ENCODE measurements around the gene JADE1.

The JADE1 gene

DNA sequence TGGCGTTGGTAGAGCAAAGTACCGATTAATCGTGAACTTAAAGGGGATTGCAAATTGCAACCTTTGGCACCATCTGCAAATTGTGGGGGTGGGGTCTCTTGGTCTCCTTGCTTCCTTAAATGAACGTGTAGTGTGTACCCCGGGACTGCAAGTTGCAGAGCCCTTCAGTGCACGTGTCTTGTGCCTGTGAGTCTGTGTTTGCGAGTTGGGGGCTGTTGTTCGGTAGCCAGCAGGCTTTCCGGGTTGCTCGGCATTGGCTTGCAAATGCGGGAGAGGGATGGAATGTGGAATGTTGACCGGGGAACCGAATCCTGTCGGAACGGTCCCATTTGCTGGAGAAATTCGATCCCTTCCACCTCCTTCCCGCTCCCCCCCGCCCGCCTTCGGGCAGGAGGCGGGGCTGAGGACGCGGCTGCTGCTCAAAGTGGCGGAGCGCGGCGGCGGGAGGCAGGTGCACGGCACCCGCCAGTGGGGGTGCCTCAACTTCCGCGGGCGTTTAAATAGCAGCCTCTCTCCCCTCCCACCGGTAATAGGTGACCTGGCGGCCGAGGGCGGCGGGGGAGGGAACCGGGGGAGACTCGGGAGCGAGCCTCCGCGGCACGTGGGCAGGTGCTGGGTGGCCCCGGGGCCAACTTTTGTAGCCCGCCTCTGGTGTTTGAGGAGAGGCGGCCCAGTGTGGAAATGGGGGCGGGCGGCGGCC is 1.5 kb downstream of the JADE1 start:
- DNase-seq (ENCODE audit: low spot score) = peak; percentile 70

DNA sequence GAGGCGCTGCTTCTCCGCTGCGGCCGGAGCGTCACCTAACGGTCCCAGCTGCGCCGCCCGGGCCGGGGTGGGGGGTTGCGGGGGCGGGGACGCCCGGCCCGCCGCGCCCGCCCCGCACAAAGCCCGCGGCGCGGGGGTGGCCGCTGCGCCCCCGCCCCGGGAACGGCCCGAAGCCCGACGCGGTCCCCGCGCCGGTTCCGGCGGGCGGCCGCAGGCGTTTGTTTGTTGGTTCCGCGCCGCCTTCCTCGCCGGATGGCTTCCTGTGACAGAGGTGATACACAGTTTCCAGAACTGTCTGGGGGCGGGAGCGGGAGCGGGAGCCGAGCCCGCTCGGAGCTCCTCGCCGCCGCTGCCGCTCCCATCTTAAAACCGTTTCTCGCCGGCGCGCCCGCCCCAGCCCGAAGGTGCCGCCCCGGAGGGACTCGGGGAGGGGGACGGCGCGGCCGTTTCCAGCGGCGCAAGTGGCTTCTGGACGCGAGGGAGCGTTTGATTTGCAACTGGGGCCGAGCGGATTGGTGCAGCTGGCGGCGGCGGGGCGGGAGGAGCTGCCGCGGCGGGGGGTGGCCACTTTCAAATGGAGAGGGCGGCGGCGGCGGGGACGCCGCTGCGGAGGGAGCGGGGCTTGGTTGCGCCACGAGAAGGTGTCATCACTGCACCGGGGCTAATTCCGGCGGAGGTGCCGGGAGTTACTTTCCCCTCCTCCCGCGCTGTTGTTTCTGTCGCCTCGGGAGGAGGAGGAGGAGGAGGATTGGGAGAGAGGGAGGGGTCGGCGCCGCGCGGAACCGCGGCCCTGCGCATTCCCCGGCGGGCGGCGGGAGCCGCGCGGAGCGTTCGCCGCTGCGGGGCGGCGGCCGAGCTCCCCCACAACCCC is 2.3 kb downstream of the JADE1 start:
- peak; percentile 85 for DNase-seq (ENCODE audit: low spot score)

DNA sequence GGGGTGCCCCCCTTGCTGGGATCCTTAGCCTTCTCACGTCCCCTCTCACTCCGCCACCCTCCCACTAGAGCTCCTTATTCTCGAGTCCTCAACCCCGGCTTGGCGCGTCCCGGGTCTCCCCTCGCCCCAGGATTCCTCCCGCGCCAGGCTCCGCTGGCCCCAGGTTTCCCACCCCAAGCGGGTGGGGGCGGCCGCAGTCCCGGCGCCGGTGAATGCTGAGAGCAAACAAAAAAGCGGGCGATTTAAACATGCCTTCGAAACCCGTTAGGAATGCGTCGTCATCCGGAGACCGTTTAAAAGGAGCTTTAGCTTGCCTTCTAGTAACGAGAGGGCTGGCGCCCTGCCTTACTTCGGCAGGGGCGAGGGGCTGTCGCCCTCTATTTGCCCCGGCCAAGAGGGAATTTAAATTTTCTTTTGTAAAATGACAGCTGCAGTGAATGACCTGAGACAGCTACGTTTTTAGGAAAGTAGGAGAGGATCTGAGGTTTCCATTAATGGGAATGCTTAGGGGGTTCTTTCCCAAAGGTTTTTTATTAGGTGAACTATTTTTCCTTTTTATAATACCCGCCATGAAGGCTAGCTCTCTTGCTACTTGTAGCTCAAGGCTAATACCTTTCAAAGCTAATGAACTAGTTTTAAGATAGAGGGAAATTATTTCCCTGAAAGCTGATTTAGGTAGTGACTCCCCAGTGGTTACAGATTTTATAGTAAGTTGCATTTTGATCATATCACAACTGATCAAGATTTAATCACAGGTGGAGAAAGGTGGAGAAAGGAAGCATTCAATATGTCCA is 3.1 kb downstream of the JADE1 start:
- DNase-seq (ENCODE audit: low spot score) = no peak

DNA sequence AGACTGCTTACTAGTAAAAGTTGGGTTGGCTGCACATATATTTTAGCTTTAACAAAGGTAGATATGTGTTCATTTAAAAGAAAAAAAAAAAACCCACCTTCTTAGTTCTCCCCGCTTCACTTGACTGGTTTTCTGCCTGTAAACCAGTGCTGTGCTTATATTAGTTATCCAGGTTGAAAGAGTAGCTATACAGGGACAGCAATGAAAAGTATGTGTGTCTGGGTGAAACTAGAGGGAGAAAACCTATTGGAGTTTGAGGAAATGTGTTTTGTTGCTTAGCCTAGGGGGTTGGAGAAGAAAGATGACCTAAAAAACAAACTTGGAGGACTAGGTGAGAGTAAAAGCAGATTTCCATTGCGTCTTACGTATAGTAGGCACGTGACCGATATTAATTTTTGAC is 4.5 kb downstream of the JADE1 start:
- DNase-seq (ENCODE audit: low spot score) = no peak

DNA sequence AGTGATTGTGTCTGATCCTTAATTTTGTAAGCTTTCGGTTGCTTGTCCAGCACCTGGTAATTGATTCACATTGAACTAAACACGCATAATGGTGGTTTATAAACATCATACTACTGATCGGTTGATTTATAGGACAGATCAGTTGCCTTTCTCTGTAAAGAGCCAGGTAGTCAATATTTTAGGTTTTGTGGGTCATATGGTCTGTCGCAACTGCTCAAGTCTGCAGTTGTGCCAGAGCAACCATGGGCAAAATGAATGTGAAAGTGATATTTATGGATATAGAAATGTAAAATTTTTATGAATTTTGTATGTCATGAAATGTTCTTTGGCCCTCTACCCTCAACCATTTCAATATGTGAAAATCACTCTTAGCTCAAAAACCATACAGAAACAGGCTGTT is 8.9 kb downstream of the JADE1 start:
- DNase-seq (ENCODE audit: low spot score) = no peak

DNA sequence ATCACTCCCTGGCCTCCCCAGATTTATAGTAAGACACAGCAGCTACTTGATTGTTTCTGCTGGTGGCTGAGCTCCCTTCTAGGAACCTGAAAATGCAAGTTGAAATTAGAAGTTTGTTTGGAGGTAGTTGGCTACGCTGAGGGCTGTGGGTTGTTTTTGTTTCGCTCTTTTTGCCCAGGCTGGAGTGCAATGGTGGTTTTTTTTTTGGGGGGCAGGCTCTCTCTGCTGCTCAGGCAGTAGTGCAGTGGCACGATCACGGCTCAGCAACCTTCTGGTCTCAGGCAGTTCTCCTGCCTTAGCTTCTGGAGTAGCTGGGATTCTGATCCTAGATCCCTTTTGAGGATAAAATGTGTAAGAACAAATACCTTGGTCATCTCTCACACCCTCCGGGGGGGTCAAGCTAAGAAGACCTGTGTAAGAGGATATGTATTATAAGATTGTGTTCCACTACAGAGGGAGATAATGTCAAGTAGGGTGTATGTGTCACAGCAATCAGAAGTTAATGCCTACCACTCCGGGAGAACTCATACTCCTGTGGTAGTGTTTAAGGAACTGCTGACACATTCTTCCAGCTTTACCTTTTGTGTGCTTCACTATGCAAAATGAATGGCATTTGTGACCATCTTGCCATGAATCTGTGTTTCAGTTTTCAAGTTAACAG is 9.7 kb downstream of the JADE1 start:
- DNase-seq (ENCODE audit: low spot score) = no peak

DNA sequence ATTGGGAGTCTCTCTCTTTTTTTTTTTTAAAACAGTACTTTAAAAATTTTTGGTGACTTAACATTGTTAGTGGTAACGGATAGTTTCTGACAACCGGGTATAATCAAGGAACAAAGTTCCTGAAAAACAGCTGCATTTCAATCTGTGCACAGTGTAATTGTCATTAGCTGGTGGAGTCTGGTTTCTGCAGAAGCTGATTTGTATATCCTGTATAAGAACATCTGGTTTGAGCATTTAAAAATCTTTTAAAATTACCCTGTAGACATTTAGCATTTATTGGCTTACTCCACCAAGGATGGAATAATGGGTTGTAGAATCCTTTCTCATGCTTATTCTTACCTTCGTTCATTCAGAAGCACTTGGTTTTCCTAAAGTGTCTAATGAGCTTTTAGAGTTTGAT is 11.2 kb downstream of the JADE1 start:
- no peak for DNase-seq (ENCODE audit: low spot score)

DNA sequence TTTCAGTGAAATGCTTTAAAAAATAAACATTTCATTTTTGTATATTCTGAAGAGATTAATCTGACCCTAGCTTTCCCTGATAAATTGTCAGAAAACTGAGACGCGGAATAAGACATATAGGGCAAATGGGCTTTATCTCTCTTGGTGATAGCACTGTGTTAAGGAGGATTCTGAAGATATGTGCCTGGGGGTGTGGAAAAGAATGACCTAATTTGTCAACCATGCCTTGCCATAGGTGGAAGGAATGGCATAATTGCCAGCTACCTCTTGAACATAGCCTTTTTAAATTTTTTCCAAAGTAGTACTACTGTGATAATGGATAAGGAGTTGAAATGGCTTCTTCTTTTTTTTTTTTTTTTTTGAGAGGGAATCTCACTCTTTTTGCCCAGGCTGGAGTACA is 11.7 kb downstream of the JADE1 start:
- DNase-seq (ENCODE audit: low spot score) = no peak

DNA sequence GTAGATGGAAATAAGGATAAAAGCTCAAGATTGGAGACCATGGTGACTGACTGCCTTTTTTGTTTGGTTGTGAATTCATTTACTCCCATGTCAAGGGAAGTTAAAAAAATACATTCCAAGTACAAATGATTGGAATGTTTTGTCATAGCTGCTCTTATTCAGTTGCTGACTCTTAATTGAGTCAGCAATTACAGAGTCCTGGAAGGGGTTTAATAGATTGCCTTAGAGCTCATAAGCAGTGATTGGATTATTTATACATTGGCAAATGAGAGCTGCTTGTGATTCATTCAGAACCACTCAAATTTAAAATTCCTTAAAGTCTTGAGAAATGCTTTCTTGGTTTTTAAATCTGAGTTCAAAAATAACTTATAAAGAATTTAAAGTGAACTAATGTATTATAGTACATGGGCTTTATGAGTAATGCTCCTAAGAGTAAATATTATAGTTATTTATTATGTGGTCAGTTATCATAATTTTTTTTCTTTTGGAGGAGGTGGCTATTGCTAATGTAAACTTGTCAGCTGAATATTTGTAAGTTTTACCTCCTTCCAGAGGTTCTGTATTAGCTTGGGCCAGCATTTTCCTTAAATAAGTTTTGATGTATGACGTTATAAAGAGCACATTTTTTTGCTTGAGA is 13.6 kb downstream of the JADE1 start:
- no peak for DNase-seq (ENCODE audit: low spot score)

DNA sequence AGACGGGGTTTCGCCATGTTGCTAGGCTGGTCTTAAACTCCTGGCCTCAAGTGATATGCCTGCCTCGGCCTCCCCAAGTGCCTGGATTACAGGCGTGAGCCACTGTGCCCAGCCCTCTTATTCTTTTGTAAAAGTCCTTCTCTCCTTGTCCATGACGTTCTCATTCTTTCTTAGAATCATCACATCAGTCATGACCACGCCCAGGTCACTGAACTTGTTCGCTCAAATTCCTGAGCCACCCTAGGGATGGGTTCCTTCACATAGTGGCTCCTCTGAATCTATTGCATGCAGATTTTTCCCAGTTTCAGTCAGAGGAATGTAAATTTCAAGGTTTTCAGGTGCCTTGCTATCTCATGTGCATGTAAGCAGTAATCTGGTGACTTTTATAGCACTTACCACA is 15.7 kb downstream of the JADE1 start:
- no peak for DNase-seq (ENCODE audit: low spot score)

DNA sequence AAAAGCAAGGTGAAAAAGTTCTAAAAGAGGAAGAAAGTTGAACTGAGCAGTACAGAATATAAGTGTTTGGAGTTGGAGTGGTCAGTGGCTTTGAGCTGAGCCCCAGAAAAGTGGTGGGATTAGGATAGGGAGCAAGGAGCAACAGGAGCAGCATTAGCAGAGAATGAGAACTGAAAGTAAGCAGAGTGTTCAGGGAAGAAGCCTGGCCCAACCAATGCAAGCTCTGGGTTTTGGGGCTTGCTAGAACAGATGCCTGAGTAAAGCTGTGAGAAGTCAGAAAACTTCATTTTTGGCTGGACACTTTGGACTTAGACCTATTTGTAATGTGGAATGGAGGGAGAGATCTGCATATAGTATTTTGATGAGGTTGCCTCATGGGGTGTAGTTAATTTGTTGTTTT is 17.8 kb downstream of the JADE1 start:
- no peak for DNase-seq (ENCODE audit: low spot score)

DNA sequence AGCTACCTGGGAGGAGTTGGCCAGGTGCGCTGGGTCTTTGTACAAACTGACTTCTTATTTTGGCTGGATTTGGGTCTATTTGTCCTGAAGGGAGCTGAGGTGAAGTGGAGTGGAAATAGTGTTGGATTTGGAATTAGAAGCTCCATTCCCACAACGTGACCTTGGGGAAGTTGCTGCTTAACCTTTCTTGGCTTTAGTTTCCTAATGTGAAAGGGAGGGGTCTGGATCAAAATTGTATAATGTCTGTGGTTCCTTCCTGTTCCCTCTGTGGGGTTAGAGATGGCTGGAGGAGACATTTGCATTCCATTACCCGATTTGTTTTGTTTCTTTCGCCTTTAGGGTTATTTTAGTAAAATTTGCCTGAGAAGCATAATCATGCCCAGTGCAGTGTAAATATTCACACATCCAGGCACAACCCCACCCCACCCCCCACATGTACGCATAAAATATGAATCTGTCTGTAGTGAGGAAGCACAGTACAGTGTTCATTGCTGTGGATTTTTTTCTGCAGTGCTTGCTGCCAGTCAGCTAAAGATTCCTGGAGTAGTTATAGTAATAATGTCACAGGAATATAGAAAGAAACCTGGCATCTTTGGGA is 21.5 kb downstream of the JADE1 start:
- no peak for DNase-seq (ENCODE audit: low spot score)

DNA sequence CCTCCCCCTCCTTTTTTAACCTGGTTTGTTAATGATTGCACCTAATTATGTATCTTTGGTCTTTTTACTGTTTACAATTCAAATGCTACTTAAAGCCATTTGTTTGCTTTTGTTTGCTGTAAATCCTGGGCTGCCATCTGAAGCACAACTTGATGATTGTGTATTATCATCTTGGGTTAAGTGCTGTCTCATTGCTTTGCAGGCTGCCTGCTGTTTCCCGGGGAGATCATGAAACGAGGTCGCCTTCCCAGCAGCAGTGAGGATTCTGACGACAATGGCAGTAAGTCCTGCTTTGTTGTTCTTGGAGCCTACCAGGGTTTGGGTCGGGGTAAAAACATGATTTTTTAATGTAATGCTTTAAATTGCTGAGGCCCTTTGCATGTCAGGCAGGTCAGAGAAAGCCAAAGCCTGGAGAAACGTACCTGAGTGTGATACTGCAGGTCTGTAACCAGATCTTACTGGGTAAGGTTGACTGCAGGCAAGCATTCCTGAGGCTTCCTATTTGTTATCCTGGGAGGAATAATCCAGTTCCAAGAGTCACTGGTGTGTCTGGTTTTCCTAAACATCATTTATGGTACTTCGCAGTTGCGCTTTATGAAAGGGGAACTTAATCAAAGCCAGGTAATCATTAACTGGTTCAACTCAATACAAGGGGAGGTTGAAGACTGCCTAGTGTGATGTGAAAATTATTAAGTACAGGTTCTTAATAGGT is 22.2 kb downstream of the JADE1 start:
- DNase-seq (ENCODE audit: low spot score) = peak; percentile 24

DNA sequence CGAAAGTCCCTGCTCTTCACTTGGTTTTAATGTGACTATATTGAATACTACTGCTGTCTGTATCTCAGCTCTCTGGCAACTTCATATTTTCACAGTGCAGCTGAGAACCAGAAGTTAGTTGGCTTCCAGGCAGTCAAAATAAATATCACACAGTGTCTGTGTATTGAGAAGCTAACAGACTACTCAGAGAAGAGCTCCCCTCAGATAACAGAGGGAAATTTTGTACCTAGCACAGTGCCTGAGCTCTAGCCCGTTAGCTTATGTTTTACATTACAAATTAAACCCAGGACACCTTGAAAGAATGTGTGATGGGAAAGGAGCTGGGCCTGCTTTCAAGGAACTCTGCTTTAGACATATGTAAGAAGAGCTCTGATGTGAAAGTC is 22.7 kb downstream of the JADE1 start:
- no peak for DNase-seq (ENCODE audit: low spot score)

DNA sequence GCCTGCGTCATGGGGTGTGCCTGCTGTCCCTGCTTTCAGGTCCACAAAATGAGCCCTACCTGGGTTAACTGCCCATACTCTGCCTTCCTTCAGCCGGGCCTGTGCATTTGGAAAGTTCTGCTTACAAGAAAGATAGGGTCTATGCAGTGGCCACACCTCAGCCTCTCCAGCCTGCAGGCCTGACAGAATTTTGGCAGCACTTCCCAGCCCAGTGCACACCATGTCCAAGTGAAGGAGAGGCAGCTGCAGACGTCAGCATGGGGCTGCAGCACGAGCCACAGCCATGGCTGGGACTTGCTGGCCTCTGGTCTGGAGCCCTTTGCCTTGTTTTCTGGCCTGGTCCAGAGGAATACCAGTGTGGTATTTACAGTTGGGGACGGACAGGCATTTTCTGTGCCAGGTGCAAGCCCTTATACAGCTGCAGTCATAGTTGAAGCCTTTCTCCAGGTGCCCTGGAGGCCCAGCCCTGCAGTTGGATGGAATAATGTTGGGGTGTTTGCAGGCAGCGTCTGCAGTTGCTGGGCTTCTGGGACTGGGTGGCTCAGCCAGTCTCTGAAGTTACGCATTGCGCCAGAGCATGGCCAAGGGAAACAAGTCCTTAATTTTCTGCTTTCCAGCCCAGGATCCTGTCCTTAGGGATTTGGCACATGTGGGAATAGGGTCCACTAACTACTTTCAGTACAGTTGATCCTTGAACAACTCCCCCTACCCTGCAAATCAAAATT is 26.2 kb downstream of the JADE1 start:
- peak; percentile 34 for DNase-seq (ENCODE audit: low spot score)

DNA sequence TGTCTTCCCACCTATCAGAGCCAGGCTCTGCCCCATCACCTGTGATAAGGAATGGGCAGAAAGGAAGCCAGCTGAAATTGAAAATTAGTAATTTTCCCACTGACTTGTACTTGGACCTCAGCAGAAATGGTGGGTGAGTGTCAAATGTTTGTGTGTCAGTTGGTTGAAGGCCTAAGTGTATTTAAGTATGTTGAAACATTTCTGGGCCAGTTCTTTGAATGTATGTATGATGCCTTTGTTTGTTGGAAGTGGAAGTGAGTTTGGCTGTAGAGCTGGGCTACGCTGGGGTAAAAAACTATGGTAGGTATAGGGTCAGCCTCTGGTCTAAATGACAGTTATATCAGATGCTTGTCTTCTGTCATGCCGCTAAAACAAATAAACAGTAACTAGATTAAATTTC is 27.7 kb downstream of the JADE1 start:
- no peak for DNase-seq (ENCODE audit: low spot score)

DNA sequence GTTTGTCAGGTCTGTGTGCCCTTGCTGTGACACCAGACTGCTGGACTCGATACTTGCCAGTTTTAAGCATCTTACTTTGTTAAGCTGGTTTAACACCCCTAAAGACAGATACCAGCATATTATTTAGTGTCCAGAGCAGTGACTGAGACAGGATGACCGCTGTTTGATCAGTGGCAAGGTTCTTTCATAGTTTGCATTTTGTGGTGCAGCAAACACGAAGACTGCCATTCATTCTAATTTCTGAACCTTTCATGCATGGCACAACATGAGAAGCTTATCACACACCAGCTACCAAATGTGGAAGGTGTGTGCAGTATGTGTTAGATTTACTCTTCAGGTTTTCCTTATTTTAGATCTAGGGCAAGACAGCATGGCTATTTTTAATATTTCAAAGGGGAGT is 28.2 kb downstream of the JADE1 start:
- DNase-seq (ENCODE audit: low spot score) = no peak

DNA sequence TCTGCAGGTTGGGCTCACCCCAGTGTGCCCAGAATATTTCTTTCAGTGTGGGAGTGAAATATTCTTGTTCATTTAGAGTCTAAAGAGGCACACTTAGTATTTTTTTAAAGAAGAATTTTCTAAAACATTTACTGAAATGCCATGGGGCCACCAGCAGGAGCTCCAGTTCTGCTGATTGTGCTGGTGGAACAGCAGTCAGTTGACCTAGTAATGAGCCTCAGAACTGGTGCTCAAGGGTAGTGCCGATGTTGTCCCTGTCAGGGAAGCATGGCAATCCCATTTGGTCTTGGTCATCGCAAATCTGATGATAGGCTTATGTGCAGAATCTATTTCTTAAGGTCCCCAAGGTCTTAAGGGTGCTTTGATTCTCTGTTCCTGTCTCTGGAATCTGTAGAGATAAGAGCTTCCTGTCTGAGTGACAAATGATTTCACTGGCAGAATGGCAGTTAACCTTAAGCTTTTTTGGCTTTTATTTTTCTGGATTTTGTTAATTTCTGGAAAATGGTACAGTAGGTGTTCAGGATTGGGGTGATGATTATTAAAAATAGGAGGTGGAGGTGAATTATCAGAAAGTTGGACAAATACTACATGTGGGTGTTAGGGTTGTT is 31.3 kb downstream of the JADE1 start:
- no peak for DNase-seq (ENCODE audit: low spot score)

DNA sequence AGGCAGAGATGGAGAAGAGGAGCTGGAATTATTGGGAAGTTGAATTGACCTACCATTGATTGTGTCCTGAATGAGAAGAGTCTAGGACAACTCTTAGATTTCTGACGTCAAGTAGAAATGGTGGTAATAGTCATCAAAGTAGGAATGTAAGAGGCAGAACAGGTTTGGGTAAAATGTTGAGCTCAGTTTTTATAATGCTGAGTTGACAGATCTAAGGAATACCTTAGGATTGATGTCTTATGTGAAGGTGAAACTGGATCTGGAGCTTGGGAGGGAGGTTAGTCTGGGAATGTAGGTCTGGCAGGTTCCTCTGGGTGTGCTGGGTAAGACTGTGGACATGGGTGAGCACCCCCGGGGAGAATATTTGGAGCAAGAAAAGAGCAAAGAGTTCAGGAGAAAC is 31.9 kb downstream of the JADE1 start:
- DNase-seq (ENCODE audit: low spot score) = no peak

DNA sequence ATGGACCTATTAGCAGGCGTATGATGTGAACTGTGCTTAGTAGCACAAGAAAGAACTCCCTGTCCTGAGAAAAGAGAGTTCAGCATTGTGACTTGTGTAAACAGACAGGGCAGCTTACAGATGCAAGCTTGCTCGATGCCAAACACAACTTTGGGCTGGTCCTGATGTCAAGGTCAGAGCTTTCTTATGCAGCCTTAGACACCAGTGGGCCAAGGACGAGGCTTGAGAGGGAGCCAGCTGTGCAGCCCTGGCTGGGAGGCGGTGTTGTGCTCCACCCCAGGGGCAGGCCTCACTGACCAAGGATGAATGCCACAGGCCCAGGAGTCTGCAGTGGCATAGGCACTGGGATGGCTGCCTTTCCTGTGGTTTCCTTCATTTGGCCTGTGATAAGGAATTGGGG is 35.4 kb downstream of the JADE1 start:
- DNase-seq (ENCODE audit: low spot score) = peak; percentile 23

Data from putamen (tissue), 1 donor.